Stimulated activated CD4-positive, alpha-beta T cell treated with anti-CD3 and anti-CD28 coated beads, Interleukin-15, amount 100 ng/mL, for 48 hours (primary cell): ENCODE measurements around the gene CYS1.
"Not testable (repeated sequence)": the region's sequence is repeated elsewhere in the genome, so short reads cannot be mapped to it uniquely, and the experiment has no call there.

Experiments used
- DNase-seq, 2 donors: peaks; one replicate each; pipeline ENCODE4 v3.0.0-alpha.2; 2020; ENCODE audit warnings: low read depth in 2 of 2

CYS1 gene

DNA sequence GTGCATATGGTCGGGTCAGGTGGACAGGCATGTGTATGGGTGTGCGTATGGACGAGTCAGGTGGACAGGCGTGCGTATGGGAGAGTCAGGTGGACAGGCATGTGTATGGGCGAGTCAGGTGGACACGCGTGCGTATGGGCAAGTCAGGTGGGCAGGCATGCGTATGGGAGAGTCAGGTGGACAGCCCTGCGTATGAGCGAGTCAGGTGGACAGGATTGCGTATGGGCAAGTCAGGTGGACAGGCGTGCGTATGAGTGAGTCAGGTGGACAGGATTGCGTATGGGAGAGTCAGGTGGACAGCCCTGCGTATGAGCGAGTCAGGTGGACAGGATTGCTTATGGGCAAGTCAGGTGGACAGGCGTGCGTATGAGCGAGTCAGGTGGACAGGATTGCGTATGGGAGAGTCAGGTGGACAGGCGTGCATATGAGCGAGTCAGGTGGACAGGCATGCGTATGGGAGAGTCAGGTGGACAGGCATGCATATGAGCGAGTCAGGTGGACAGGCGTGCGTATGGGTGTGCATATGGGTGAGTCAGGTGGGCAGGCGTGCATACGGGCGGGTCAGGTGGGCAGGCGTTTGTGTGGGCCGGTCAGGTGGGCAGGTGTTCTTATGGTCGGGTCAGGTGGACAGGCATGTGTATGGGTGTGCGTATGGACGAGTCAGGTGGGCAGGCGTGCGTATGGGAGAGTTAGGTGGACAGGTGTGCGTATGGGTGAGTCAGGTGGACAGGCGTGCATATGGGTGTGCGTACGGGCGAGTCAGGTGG is 66.4 kb downstream of the CYS1 start:
- DNase-seq, result not testable (repeated sequence)

DNA sequence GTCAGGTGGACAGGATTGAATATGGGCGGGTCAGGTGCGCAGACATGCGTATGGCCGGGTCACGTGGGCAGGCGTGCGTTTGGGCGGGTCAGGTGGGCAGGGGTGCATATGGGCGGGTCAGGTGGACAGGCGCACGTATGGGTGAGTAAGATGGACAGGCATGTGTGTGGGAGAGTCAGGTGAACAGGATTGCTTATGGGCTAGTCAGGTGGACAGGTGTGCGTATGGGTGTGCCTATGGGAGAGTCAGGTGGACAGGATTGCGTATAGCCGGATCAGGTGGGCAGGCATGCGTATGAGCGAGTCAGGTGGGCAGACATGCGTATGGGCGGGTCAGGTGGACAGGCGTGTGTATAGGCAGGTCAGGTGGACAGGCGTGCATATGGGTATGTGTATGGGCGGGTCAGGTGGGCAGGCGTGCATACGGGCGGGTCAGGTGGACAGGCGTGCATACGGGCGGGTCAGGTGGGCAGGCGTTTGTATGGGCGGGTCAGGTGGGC is 67.2 kb downstream of the CYS1 start:
- no peak for DNase-seq

DNA sequence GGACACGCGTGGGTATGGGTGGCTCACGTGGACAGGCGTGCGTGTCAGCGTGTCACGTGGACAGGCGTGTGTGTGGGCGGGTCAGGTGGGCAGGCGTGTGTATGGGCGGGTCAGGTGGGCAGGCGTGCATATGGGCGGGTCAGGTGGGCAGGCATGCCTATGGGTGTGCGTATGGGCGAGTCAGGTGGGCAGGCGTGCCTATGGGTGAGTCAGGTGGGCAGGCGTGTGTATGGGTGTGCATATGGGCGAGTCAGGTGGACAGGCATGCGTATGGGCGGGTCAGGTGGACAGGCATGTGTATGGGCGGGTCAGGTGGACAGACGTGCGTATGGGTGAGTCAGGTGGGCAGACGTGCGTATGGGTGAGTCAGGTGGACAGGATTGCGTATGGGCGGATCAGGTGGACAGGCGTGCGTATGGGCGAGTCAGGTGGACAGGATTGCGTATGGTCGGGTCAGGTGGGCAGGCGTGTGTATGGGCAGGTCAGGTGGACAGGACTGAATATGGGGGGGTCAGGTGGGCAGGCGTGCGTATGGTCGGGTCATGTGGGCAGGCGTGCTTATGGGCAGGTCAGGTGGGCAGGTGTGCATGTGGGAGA is 67.7 kb downstream of the CYS1 start:
- not testable (repeated sequence) for DNase-seq

DNA sequence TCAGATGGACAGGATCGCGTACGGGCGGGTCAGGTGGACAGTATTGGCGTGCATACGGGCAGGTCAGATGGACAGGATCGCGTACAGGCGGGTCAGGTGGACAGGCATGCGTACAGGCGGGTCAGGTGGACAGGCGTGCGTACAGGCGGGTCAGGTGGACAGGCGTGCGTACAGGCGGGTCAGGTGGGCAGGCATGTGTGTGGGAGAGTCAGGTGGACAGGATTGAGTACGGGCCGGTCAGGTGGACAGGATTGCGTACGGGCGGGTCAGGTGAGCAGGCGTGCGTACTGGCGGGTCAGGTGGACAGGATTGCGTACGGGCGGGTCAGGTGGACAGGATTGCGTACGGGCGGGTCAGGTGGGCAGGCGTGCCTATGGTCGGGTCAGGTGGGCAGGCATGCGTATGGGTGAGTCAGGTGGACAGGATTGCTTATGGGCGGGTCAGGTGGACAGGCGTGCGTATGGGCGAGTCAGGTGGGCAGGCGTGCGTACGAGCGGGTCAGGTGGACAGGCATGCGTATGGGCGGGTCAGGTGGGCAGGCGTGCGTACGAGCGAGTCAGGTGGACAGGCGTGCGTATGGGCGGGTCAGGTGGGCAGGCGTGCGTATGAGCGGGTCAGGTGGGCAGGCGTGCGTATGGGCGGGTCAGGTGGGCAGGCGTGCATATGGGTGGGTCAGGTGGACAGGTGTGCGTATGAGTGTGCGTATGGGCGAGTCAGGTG is 68.4 kb downstream of the CYS1 start:
- not testable (repeated sequence) for DNase-seq

- not testable (repeated sequence) for DNase-seq
Observed at GRCh38 chr2:10010861-10011605, 69.2 kb downstream of the CYS1 start.

DNA sequence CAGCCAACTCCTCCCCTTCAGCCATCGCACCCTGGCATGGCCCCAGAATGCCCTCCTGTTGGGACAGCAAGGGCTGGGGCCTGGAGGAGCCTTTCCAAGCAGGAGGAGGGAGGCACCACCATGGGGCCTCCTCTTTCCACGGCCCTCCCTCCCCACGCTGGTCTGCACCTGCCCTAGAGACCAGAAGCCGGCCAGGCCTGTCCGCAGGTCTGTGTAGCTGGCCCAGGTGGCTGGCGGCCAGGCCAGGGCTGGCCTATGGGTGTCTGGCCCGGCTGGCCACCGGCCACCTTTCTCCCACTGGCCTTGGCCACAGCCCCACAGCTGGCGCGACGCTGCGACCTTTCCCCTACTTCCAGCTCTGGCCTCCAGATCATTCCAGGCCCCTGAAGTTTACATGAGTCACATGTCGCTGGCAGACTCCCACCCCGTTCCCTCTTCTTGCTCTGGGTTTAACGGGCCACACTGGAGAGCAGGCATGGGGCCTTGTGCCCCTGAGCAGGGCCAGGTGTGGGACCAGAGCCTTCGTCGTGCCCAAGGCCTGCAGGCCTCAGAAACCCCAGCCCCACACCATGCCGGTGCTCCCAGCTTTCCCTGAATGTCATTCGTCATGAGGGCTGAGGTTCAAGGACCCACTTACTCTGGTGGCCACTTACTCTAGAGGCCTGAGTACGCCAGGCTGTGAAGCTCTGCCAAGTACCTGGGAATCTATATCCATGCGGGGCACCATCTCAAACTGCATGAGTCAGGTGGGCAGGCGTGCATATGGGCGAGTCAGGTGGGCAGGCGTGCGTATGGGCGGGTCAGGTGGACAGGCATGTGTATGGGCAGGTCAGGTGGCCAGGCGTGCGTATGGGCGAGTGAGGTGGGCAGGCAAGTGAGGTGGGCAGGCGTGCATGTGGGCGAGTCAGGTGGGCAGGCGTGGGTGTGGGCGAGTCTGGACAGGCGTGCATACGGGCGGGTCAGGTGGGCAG is 70.1 kb downstream of the CYS1 start:
- DNase-seq, result no peak

- no peak for DNase-seq
Observed at GRCh38 chr2:10009271-10009810, 70.9 kb downstream of the CYS1 start.

GRCh38 chr2:10008809-10009176 is 71.4 kb downstream of the CYS1 start:
- DNase-seq, result no peak

GRCh38 chr2:10007921-10008808 is 72.0 kb downstream of the CYS1 start:
- DNase-seq, result no peak

DNA sequence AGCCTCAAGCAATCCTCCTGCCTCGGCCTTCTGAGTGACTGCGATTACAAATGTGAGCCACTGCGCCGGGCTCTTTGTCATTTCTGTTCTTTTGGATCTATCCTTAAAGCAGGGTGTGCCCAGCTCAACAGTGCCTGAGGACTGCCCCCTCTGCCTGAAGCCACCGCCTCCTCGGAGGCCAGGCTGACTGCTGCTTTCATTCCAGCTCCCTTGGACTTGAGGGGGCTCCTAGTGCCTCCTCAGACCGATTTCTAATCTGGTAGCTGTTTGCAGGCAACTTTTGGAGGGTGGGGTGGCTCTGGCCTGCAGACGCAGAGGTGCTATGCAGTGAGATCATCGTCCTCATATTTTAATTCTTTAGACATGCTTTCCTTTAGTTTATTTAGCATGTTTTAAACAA is 72.8 kb downstream of the CYS1 start:
- no peak for DNase-seq
